ENCODE data around the gene TMEM134.
"Not testable (repeated sequence)": the region's sequence is repeated elsewhere in the genome, so short reads cannot be mapped to it uniquely, and the experiment has no call there.

The TMEM134 gene

GRCh38 chr11:67439321-67440228 lies 29.5 kb downstream of the TMEM134 start:
- no peak for DNase-seq (ENCODE audit: low read depth in 2 of 3, low spot score in 1 of 3)

GRCh38 chr11:67438158-67438902 lies 30.7 kb downstream of the TMEM134 start:
- peak; percentile 74 to 79 (median 79) for DNase-seq (ENCODE audit: low read depth in 2 of 3, low spot score in 1 of 3)

GRCh38 chr11:67437809-67438157 lies 31.3 kb downstream of the TMEM134 start:
- DNase-seq (ENCODE audit: low read depth in 2 of 3, low spot score in 1 of 3), result no peak

- no peak for DNase-seq (ENCODE audit: low read depth in 2 of 3, low spot score in 1 of 3)
Observed at GRCh38 chr11:67437082-67437808, 31.8 kb downstream of the TMEM134 start, which contains the start of gene PTPRCAP. Gene PTPRCAP, minus strand, starts transcription at chr11:67437682. Its CDS starts 63 bp downstream, at chr11:67437619.

- peak; percentile 73 to 80 (median 74) for DNase-seq (ENCODE audit: low read depth in 2 of 3, low spot score in 1 of 3)
Observed at GRCh38 chr11:67436459-67437081, 32.5 kb downstream of the TMEM134 start.

- DNase-seq (ENCODE audit: low read depth in 2 of 3, low spot score in 1 of 3), result no peak
Observed at GRCh38 chr11:67435727-67436458, 33.2 kb downstream of the TMEM134 start.

- no peak for DNase-seq (ENCODE audit: low read depth in 2 of 3, low spot score in 1 of 3)
Observed at GRCh38 chr11:67435031-67435726, 33.9 kb downstream of the TMEM134 start.

GRCh38 chr11:67434395-67434881 lies 34.6 kb downstream of the TMEM134 start:
- DNase-seq (ENCODE audit: low read depth in 2 of 3, low spot score in 1 of 3), result no peak

- DNase-seq (ENCODE audit: low read depth in 2 of 3, low spot score in 1 of 3), result no peak
Observed at GRCh38 chr11:67433536-67434394, 35.3 kb downstream of the TMEM134 start.

- DNase-seq (ENCODE audit: low read depth in 2 of 3, low spot score in 1 of 3), result no peak
Observed at GRCh38 chr11:67432655-67433349, 36.2 kb downstream of the TMEM134 start.

- no peak for DNase-seq (ENCODE audit: low read depth in 2 of 3, low spot score in 1 of 3)
Observed at GRCh38 chr11:67431346-67432249, 37.5 kb downstream of the TMEM134 start.

- DNase-seq (ENCODE audit: low read depth in 2 of 3, low spot score in 1 of 3), result no peak
Observed at GRCh38 chr11:67429722-67430121, 39.3 kb downstream of the TMEM134 start.

GRCh38 chr11:67429038-67429668 lies 39.9 kb downstream of the TMEM134 start:
- no peak for DNase-seq (ENCODE audit: low read depth in 2 of 3, low spot score in 1 of 3)

GRCh38 chr11:67428052-67429001 lies 40.7 kb downstream of the TMEM134 start, which contains the start of gene RPS6KB2:
Gene RPS6KB2, plus strand, starts transcription at chr11:67428494. Its CDS starts 52 bp downstream, at chr11:67428546.
- DNase-seq (ENCODE audit: low read depth in 2 of 3, low spot score in 1 of 3), result peak; percentile 98 to 100 (median 98)

- DNase-seq (ENCODE audit: low read depth in 2 of 3, low spot score in 1 of 3), result not testable (repeated sequence)
Observed at GRCh38 chr11:67427364-67427859, 41.6 kb downstream of the TMEM134 start.
